ACC112 (cell line): Measurements from ENCODE around the gene NEK6.

Source experiments
- H2AFZ ChIP-seq: fragments of 200-600 bp; sonication (generic); one replicate; pipeline ENCODE4 v1.6.0; 2017; ENCODE audit warnings: antibody characterized with exemption, low read length; ENCODE audit not compliant: unreplicated experiment
- H3K27ac ChIP-seq: fragments of 200-600 bp; sonication (generic); 2 replicates; pipeline ENCODE4 v1.5.1; 2014; ENCODE audit warnings: low read depth, mild to moderate bottlenecking, antibody characterized with exemption, low read length, moderate library complexity
- H3K27me3 ChIP-seq: fragments of 200-600 bp; sonication (generic); 2 replicates; pipeline ENCODE4 v1.6.1; 2014; ENCODE audit warnings: mild to moderate bottlenecking, antibody characterized with exemption, low read length, moderate library complexity, mixed read lengths; ENCODE audit not compliant: insufficient read depth
- H3K36me3 ChIP-seq: fragments of 200-600 bp; sonication (generic); 2 replicates; pipeline ENCODE4 v1.6.1; 2016; ENCODE audit warnings: mild to moderate bottlenecking, antibody characterized with exemption, low read length, moderate library complexity, mixed read lengths; ENCODE audit not compliant: insufficient read depth
- H3K4me1 ChIP-seq: fragments of 200-600 bp; sonication (generic); one replicate; pipeline ENCODE4 v1.6.1; 2016; ENCODE audit warnings: low read length, mixed read lengths; ENCODE audit not compliant: insufficient read depth, unreplicated experiment, control insufficient read depth
- H3K4me3 ChIP-seq: fragments of 200-600 bp; sonication (generic); 2 replicates; pipeline ENCODE4 v1.5.1; 2014; ENCODE audit warnings: mild to moderate bottlenecking, low read depth, low read length
- H3K79me2 ChIP-seq: fragments of 200-600 bp; sonication (generic); one replicate; pipeline ENCODE4 v1.6.0; 2016; ENCODE audit warnings: low read length; ENCODE audit not compliant: control insufficient read depth, unreplicated experiment, insufficient read depth

NEK6 gene

GRCh38 chr9:124342776-124343485, 85.2 kb downstream of the NEK6 start:
- Histone ChIP-seq H3K4me1 (peaks cover 32% of the 10 kb centered on the region), H3K4me3 (no peak overlapping the region), H3K27me3 (no peaks in the 10 kb centered on the region), H3K79me2 (no peaks in the 10 kb centered on the region), H2AFZ (no peak overlapping the region), H3K36me3 (peaks cover 22% of the 10 kb centered on the region), H3K27ac (peak overlapping the region; percentile 72)

GRCh38 chr9:124343533-124344290, 86.0 kb downstream of the NEK6 start:
- Histone ChIP-seq H3K36me3 (peaks cover 22% of the 10 kb centered on the region; the same call in 1 of the 2 replicates), H3K4me3 (no peak overlapping the region), H3K4me1 (peaks cover 32% of the 10 kb centered on the region), H2AFZ (no peak overlapping the region), H3K27me3 (no peaks in the 10 kb centered on the region), H3K79me2 (no peaks in the 10 kb centered on the region), H3K27ac (peak overlapping the region; percentile 72; the same call in 1 of the 2 replicates)

GRCh38 chr9:124344291-124345050, 86.7 kb downstream of the NEK6 start:
- no peaks in the 10 kb centered on the region for H3K27me3 ChIP-seq
- no peak overlapping the region for H3K4me3 ChIP-seq
- peaks cover 30% of the 10 kb centered on the region for H3K4me1 ChIP-seq
- no peak overlapping the region for H3K27ac ChIP-seq
- H3K79me2 ChIP-seq, result no peaks in the 10 kb centered on the region
- H3K36me3 ChIP-seq, result peaks cover 18% of the 10 kb centered on the region; the same call in 1 of the 2 replicates
- no peak overlapping the region for H2AFZ ChIP-seq

- H3K4me1 ChIP-seq, result peaks cover 30% of the 10 kb centered on the region
- H3K27me3 ChIP-seq, result no peaks in the 10 kb centered on the region
- peaks cover 22% of the 10 kb centered on the region; the same call in 1 of the 2 replicates for H3K36me3 ChIP-seq
- no peaks in the 10 kb centered on the region for H3K79me2 ChIP-seq
- H3K4me3 ChIP-seq, result no peak overlapping the region
- H3K27ac ChIP-seq, result no peak overlapping the region
- no peak overlapping the region for H2AFZ ChIP-seq
Observed at GRCh38 chr9:124345063-124345462, 87.3 kb downstream of the NEK6 start.

GRCh38 chr9:124345751-124346281, 88.1 kb downstream of the NEK6 start:
- H3K79me2 ChIP-seq, result no peaks in the 10 kb centered on the region
- H3K4me3 ChIP-seq, result no peak overlapping the region
- H3K36me3 ChIP-seq, result peaks cover 21% of the 10 kb centered on the region; the same call in 1 of the 2 replicates
- no peaks in the 10 kb centered on the region for H3K27me3 ChIP-seq
- H3K4me1 ChIP-seq, result peaks cover 27% of the 10 kb centered on the region
- no peak overlapping the region for H3K27ac ChIP-seq
- no peak overlapping the region for H2AFZ ChIP-seq

- Histone ChIP-seq H3K4me1 (peaks cover 21% of the 10 kb centered on the region), H3K27me3 (no peaks in the 10 kb centered on the region), H2AFZ (no peak overlapping the region)
Observed at GRCh38 chr9:124346347-124347163, 88.8 kb downstream of the NEK6 start.

GRCh38 chr9:124347206-124347967, 89.6 kb downstream of the NEK6 start:
- no peaks in the 10 kb centered on the region for H3K27me3 ChIP-seq
- peaks cover 12% of the 10 kb centered on the region for H3K4me1 ChIP-seq
- no peak overlapping the region for H3K27ac ChIP-seq
- no peak overlapping the region for H3K4me3 ChIP-seq
- H3K79me2 ChIP-seq, result no peaks in the 10 kb centered on the region
- no peak overlapping the region for H2AFZ ChIP-seq
- peaks cover 33% of the 10 kb centered on the region; the same call in 1 of the 2 replicates for H3K36me3 ChIP-seq

More at GRCh38 chr9:124346347-124347163, 88.8 kb downstream of the NEK6 start:
- Histone ChIP-seq H3K36me3 (peaks cover 28% of the 10 kb centered on the region; the same call in 1 of the 2 replicates), H3K79me2 (no peaks in the 10 kb centered on the region), H3K4me3 (no peak overlapping the region), H3K27ac (no peak overlapping the region)

- H3K4me1 ChIP-seq, result peaks cover 7% of the 10 kb centered on the region
- H3K36me3 ChIP-seq, result peaks cover 38% of the 10 kb centered on the region; the same call in 1 of the 2 replicates
- no peaks in the 10 kb centered on the region for H3K79me2 ChIP-seq
- H3K27ac ChIP-seq, result no peak overlapping the region
- H3K27me3 ChIP-seq, result no peaks in the 10 kb centered on the region
- H3K4me3 ChIP-seq, result no peak overlapping the region
- no peak overlapping the region for H2AFZ ChIP-seq
Observed at GRCh38 chr9:124347968-124348358, 90.2 kb downstream of the NEK6 start.

- no peak overlapping the region for H3K27ac ChIP-seq
Observed at GRCh38 chr9:124348363-124348762, 90.6 kb downstream of the NEK6 start.

More at GRCh38 chr9:124348363-124348762, 90.6 kb downstream of the NEK6 start:
- Histone ChIP-seq H3K4me1 (peaks cover 4% of the 10 kb centered on the region), H3K4me3 (no peak overlapping the region), H2AFZ (no peak overlapping the region), H3K79me2 (no peaks in the 10 kb centered on the region), H3K27me3 (no peaks in the 10 kb centered on the region), H3K36me3 (peaks cover 41% of the 10 kb centered on the region; the same call in 1 of the 2 replicates)
